Measurements from ENCODE around the gene WNT3.
"Not testable (repeated sequence)": the region's sequence is repeated elsewhere in the genome, so short reads cannot be mapped to it uniquely, and the experiment has no call there.

Gene WNT3

DNA sequence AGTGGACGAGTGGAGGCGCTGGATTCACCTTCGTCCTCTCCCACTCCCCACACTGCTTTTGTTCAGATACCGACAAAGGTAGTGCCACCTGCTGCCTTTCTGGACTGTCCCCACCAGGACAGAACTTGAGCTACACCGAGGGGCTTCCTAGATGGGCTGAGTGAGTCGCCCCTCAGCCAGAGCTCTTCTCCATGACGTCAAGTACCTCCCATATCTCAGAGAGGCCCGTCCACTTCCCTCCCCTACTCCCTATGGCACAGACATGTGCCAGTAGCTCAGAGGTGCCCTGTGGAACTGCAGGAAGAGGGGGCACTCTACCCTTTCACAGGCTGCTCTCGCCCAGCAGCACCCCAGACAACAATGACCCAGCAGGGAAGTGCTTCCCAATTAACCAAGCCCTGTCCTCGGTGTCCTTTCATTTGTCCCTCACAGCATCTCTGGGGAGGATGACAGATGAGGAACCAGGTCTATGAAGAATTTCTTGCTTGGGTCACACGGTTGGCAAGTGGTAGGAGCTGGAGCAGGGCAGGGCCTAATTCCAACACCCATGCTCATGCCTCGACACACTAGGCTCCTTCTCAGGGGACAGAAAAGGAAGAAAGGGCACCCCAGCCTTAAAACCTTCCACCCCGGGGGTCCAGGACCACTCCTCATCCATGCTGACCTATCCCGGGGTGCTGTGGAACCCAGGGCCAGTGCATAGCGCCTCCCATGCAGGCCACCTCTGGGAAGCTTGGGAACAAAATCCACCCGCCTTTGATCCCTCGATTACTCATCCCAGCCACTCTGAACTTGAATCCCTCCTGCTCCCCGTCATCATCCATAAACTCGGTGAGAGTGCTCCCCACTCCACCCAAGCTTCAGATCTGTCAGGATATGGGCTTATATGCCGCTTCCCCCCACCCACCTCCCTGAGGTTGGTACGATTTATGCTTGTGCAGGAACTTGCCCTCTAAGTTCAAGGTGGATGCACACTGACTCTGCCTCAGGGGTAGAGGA lies 51.7 kb downstream of the WNT3 start:
- no peak for DNase-seq (ENCODE audit: low spot score)

DNA sequence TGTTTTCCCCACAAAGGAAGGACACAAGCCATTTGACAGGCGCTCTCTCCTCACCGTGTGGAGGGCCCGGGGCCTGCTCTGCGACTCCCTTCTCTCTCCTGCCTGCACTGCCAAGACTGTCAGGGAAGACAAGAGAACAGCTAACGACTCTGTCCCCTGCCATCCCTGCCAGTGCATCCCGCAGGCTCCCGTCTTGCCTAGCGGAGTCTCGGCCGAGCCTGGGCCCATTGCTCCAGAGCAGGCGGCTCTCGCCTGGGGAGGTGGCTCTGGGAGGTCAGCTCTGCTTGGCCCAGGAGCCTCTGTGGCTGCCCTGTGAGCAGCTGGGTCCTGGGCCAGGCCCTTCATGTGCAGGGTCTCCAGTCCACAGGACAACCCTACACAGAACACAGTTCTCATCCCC lies 53.0 kb downstream of the WNT3 start:
- no peak for DNase-seq (ENCODE audit: low spot score)

DNA sequence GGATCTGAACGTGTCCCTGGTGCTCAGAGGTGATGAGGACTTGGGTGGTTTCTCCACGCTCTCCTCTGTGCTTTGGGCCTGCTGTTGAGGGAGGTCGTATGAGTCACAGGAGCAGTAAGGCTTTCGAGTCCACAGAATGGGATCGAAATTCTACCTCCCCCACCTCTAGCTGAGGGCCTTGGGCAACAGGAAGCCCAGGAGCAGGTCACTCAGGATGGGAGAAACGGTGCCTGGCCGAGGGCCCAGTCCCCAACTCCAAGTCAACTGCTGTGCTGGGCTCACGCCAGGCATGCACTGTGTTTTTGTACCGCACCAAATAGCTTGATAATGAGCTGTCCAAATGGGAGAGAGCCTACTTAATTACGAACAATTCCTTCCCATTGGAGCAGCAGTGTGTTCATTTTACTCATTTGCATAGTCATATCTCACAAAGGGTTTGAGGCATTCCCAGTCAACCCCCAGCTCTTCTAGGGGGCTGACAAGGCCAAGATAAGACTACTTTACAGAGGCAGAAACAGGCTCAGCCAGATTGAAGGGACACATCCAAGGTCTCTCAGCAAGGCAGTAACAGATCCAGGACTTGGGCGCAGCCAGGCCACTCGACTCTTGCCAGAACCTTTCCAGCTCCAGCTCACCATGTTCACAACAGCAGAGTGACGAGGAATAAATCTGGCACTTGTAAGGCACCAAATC lies 53.6 kb downstream of the WNT3 start:
- no peak for DNase-seq (ENCODE audit: low spot score)

DNA sequence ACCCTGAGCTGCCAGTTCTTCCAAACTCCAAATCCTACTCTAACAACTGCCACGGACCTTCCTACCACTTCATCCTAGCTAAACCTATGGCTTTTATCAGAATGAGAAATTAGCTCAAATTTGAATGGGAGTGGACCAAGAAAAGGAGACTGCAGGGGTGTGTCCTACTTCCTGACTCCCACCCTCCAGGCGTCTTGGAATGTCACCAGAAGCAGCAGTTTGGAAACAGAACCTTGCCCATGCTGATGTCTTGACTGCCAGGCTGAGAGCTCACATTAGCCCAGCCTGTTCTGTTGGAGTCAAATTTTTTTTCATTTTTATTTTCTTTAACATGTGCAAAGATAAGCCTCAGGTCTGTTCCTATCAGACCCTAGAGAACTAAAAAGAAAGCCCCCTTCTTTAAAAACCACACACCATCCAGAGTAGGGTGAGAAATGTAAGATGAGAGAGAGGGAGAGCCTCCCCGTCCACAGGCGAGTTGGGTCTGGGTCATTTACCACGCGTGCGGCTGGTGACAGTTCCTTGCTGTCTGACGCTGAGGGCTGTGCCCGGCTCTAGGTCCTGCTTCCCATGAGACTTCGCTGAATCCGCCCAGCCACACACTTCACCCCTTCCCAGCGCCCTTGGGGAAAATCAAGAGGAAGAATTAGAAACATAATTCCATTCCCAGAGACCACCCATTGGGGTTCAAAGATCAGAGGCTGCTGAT lies 54.3 kb downstream of the WNT3 start:
- DNase-seq (ENCODE audit: low spot score): no peak

DNA sequence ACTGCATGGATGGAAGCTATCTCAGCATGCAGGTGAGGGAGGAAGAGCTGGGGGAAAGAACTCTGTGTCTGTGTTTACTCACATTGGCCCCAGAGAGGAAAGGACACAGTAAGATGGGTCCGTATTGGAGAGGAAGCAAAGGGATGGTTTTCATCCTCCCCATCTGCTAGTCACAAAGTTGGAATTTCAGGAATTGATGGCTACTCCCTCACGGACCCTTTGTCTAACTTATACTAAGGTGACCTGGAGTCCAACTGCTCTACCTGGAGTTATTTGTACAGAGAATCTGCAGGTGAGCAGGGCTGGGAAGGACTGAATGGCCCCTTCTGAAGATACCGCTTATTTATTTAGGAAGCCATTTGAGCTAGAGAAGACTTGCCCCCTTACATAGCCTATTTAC lies 55.1 kb downstream of the WNT3 start:
- no peak for DNase-seq (ENCODE audit: low spot score)

DNA sequence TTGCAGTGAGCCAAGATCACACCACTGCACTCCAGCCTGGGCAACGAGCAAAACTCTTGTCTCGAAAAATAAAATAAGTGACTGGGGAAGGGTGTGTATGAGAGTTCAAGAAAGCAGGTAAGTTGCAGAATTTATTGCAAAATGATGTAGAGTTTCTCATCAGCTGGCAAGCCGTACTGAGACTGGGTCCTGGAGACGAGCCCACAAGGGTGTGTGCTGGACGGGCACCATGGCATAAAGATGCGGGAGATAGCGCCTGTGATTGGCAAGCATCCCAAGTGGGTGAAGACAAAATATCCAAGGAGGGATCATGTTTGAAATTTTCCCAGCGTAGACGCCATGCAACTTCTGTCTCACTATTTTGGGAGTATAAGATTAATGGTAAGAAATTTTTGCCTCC lies 59.4 kb downstream of the WNT3 start:
- no peak for DNase-seq (ENCODE audit: low spot score)

DNA sequence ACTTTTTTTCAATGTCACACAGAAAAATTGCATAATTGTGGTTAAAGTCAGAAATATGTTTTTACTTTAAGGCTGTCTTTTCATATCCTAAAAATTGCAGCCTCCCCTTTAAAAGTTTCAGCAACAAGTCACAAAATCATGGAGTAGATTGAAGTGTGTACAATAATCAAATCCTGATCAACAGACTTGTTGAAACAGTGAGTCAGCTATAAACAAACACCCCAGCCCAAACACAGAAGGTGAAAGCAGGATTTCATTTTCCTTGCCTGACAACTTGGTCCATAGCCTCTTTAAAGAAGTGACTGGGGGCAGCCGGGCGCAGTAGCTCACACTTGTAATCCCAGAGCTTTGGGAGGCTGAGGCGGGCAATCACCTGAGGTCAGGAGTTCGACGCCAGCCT lies 59.9 kb downstream of the WNT3 start:
- no peak for DNase-seq (ENCODE audit: low spot score)

DNA sequence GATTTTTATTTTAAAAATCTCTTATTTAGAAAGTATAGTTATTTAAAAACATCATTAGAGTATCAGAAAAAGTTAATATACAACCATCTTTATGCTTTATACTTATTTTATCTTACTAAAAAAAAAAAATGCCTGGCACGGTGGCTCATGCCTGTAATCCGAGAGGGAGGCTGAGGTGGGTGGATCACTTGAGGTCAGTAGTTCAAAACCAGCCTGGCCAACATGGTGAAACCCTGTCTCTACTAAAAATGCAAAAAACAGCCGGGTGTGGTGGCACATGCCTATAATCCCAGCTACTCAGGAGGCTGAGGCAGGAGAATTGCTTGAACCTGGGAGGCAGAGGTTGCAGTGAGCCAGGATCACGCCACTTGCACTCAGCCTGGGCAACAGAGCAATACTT lies 60.9 kb downstream of the WNT3 start:
- DNase-seq (ENCODE audit: low spot score): not testable (repeated sequence)

DNA sequence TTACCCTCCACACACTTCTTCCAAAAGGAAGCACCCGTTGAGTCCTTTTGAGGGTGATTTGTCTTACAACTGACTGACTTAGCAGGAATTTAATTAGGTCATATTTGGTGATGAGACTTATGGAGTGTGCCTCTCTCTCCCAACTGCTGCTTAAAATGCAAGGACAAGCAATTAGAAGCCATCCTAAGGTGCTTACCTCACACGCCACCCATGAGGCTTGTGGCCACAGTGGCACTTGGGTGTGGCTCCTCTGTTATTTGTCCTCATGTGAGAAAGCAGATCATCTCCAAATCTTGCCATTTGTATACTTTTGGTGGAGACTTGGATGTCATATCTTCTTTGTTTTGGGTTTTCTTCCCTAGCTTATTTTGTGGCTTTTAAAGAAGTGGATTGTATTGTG lies 61.6 kb downstream of the WNT3 start:
- no peak for DNase-seq (ENCODE audit: low spot score)

DNA sequence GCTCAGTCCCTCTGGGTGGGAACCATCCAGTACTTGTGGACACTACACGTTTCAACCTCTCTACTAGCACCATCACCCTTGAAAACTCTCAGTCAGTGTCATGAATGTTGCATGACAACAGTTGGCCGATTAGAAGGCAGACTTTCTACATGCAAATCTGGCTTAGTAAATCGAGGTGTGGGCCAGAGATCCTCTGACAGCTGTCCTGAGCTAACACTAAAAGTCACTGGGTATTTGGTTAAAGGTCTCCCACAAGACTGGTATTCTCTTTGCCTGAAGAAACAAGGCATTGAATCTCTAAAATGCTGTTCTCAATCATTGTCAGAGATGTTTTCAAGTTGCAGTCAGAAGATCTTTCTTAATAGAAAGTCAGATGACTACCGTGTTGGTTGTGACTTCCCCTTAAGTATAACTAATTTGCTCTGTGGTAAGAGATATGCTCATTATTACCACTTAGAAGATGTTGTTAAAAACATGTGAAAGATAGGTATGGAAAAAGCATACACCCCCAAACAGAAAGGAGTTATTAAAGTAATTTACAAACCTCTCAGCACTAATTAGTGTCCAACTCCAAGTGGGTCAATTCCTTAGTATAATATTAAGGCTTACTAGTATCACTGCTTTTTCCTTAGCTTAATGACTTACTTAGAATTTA lies 62.3 kb downstream of the WNT3 start:
- DNase-seq (ENCODE audit: low spot score): no peak

DNA sequence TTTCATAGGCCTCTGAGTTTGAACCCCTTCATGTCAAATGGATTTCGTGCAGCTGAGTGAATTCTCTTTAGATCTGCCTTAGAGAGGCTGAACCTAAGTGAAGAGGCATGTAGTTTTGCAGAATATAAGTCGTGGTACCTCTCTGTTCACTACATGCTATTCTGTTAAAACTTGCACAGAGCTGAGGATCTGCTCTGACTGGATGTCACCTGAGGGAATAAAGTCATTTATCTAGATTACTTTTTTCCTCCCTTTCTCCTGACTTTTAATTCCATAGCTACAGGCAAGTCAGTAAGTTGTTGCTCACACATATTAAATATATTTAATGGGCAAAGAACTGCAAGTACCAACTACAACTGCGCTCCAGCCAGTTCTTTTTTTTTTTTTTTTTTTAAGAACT lies 64.7 kb downstream of the WNT3 start:
- no peak for DNase-seq (ENCODE audit: low spot score)

DNA sequence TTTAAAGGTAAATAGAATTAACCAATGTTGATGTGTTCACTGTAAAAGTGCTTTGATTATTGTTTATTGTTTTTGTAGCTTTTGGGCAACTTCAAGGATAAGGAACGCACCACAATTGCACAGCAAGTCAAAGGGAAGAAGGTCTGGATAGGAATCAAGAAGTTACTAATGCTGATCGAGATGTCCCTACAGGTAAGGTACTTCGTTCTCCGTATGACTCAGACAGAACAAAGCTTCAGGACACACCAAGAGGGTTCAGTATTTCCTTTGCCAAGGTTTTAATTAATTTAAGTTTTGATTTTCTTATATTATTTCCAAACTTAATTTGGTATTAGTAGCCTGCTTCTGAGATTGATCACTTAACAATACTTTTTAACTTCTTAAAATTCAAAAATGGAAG lies 67.1 kb downstream of the WNT3 start:
- DNase-seq (ENCODE audit: low spot score): no peak

DNA sequence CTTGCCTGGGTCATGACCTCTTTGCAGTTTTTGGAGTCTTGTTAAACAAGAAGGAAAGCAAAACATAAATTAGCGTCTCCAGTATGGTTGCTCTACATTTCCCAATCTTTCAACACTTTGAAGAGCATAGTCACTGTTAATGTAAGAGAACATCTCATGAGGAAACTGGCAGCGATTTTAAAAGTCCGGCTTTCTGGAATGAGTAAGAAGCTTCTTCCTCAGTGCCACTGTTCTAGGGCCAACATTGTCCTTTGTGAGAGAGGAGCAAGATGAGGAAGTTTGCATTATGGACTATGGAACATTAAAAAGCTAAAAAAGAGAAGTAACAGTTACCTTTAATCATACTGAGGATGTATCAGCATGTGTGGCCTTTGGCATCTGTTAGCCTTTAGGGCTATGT lies 73.1 kb downstream of the WNT3 start:
- DNase-seq (ENCODE audit: low spot score): no peak

DNA sequence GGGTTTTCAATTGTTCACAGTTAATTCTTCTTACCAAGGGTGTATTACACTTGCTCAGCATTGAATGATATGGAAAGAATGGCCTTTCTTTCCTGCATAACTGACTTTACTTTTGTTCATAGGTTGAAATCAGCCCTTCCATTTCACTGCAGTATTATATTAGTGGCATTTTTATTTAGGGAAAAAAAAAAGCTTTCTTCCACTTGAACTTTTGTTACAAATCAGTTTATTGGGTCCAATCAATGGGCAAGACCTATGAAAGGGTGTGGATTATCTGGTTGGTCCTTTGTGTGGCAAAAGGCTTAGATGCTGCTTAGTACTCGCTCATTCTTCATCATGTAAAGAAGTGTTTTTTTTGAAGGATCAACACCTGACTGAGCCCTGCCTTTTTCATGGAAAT lies 74.1 kb downstream of the WNT3 start:
- DNase-seq (ENCODE audit: low spot score): no peak

DNA sequence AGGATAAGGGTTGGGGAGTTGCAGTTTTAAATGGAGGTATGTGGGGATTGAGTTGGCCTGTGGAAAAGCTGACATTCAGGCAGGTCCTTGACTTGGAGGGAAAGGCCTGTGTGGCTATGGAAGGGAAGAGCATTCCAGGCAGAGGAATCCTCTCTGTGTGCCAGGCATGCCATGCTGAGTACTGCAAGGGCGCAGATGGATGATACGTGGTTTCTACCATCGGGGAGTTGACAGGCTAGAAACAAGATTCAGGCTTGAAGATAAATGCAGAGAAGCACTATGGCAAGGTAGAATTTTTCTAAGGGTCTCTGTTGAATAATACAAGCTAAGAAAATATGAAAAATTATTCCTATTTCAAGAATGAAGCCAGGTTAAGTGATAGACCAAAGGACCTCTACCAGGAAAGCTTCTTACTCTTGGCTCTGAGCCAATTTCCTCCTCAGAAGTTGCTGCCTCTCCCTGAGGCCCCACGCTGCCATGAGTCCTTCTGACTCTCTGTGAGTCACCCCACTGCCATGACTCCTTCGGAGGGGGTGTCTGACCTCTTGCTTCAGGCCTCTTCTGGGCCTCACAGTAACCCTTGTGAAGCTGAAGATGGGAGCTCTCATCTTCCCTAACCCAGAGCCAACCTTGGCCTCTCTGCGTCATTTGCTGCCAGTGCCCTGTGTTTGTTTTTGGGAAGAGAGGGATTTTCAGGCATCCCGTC lies 75.8 kb downstream of the WNT3 start:
- no peak for DNase-seq (ENCODE audit: low spot score)

DNA sequence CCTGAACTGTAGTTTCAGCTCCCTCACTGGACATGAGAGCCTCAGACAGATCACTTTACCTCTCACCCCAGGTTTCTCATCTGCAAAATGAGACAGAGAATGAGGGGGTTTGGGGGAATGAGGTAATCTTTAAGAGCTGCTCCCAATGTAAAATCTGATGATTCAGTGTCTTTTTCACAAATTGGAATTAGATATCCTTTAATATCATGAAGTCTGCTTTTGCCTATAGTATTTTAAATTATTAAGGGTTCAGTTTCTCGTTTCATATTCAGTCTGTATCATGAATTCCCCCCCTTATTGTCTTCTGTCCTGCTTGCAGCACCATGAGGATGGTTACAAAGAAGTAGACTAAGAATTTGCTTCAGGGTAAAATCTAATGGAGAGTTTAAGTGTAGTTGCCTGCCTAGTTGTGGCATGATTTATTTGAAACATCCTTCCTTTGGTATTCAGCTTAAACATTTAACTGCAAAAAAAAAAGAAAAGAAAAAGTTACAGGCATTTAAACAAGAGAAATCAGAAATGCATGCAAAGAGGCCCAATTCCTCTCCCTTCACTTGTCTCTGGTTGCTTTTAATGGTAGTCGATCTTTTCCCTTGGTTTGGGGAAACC lies 77.3 kb downstream of the WNT3 start:
- no peak for DNase-seq (ENCODE audit: low spot score)

DNA sequence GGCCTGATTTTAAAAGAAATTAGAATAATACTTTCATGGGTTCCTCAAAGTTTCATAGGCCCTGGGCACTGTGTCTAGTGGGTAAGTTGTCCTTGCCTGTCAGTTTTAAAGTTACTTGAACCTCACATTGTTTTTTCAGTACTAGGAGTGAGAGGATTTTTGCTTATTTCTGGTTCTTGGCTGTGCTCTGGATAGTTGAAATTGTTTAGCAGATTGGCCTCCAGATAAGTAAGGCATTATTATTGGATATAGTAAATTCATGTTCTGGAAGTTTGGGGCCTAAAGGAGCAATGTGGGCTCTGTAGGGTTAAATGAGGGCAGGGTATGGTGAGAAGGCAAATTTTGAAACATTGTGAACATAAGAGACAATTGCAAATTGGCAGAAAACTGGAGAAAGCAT lies 78.5 kb downstream of the WNT3 start:
- DNase-seq (ENCODE audit: low spot score): no peak

DNA sequence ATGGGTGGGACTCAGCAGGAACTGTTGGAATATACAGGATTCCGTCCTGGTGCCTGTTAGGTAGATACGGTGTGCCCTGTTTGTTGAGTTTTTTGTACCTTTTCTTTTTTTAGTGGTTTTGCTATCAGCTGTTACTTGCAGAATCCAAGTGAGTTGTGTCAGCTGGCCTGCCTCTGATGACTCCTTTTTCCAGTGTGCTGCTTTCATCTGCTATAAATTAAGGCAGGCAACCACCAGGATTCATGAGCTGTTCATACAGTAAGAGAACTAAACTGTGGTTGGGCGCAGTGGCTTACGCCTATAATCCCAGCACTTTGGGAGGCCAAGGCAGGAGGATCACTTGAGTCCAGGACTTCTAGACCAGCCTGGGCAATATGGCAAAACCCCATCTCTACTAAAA lies 79.9 kb downstream of the WNT3 start:
- no peak for DNase-seq (ENCODE audit: low spot score)

DNA sequence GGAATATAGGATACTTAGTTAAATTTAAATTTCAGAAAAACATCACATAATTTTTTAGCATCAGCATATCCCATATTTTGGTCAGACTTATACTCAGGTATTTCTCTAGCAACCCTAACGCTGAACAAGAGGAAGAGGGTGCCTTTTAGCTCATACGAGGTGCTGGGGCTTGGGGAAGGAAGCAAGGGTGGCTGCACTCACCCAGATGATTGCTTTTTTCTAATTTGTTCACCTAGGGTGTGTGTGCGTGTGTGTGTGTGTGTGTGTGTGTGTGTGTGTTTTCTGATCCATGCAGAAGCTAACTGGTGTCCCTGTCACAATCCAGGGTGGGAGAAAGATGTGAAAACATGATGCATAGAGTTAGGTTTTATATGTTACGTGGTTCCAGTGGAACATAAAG lies 81.2 kb downstream of the WNT3 start:
- no peak for DNase-seq (ENCODE audit: low spot score)

DNA sequence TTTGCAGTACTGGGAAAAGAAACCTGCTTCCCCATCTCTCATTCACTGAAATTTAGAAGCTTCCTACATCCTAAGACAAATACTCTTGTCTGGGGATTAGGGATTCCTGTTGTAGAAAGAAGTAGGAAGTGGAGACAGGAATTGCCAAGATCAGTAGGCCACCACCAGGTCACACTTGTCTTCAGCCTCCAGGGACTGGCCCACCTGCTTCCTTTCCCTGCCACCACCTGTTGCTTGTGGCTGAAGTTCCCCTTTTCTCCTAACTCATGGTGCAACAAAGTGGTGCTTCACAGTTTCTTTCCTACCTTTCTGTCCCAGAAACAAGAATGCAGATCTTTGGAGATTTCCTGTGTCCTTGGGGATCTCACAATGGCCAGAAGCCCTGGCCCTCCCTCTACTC lies 82.4 kb downstream of the WNT3 start:
- DNase-seq (ENCODE audit: low spot score): no peak
